ENCODE results near the gene RHEBL1. TPM values are rescaled to one million over a fixed set of nuclear protein-coding genes. Genes with fewer than 3 reads are reported as not detected.

RHEBL1 gene
- total and polyA plus RNA-seq, 3 donors from 2014 or later = 1.5 to 5.9 (median 1.7) TPM

GRCh38 chr12:49032679-49033447 lies 36.9 kb downstream of the RHEBL1 start:
- Histone ChIP-seq H3K27me3 (no peaks in the 10 kb centered on the region), H3K4me3 (no peak overlapping the region), H3K36me3 (ENCODE audit: low read depth, missing control alignments) (no peaks in the 10 kb centered on the region), H3K9me3 (no peaks in the 10 kb centered on the region), H3K4me1 (no peaks in the 10 kb centered on the region), H3K27ac (no peak overlapping the region)
- TF ChIP-seq CTCF (IDR thresholded peaks at IDR 0.05) (no peak), POLR2A (IDR thresholded peaks at IDR 0.05) (no peak)
- intact Hi-C loops (cut with DNase I; ENCODE audit: low total_unique reads) = no loop called here
- no peak for DNase-seq
- WGBS, 2 donors = 80 to 93% methylated on average over 1 to 3 of the region's 3 CpGs

- 70 to 74% methylated on average over 3 to 4 of the region's 4 CpGs for WGBS, 2 donors
- no peak for DNase-seq
- Histone ChIP-seq H3K27ac (no peak overlapping the region), H3K4me3 (no peak overlapping the region), H3K9me3 (no peaks in the 10 kb centered on the region), H3K36me3 (ENCODE audit: low read depth, missing control alignments) (no peaks in the 10 kb centered on the region), H3K4me1 (no peaks in the 10 kb centered on the region), H3K27me3 (no peaks in the 10 kb centered on the region)
- intact Hi-C loops (cut with DNase I; ENCODE audit: low total_unique reads) = no loop called here
- TF ChIP-seq CTCF (IDR thresholded peaks at IDR 0.05) (no peak), POLR2A (IDR thresholded peaks at IDR 0.05) (no peak)
Measured at GRCh38 chr12:49032276-49032675, 37.5 kb downstream of the RHEBL1 start.

- intact Hi-C loops (cut with DNase I; ENCODE audit: low total_unique reads) = no loop called here
- H3K4me1 ChIP-seq = no peaks in the 10 kb centered on the region
- no peaks in the 10 kb centered on the region for H3K36me3 ChIP-seq (ENCODE audit: low read depth, missing control alignments)
- H3K27ac ChIP-seq = no peak overlapping the region
- DNase-seq = no peak
- no peak overlapping the region for H3K4me3 ChIP-seq
- H3K9me3 ChIP-seq = no peaks in the 10 kb centered on the region
- no peaks in the 10 kb centered on the region for H3K27me3 ChIP-seq
- no peak for TF ChIP-seq CTCF (IDR thresholded peaks at IDR 0.05)
- no peak for TF ChIP-seq POLR2A (IDR thresholded peaks at IDR 0.05)
- 94% methylated on average over 6 of the region's 8 CpGs; no CpG with 5 or more reads in 1 of the 2 donors for WGBS, 2 donors
Measured at GRCh38 chr12:49031573-49032161, 38.1 kb downstream of the RHEBL1 start.

GRCh38 chr12:49030714-49031572 lies 38.8 kb downstream of the RHEBL1 start:
- Histone ChIP-seq H3K36me3 (ENCODE audit: low read depth, missing control alignments) (no peaks in the 10 kb centered on the region), H3K27me3 (no peaks in the 10 kb centered on the region), H3K9me3 (no peaks in the 10 kb centered on the region), H3K4me3 (no peak overlapping the region), H3K27ac (no peak overlapping the region), H3K4me1 (no peaks in the 10 kb centered on the region)
- TF ChIP-seq POLR2A (IDR thresholded peaks at IDR 0.05) = no peak
- TF ChIP-seq CTCF (IDR thresholded peaks at IDR 0.05) = no peak
- intact Hi-C loops (cut with DNase I; ENCODE audit: low total_unique reads) = no loop called here
- WGBS, 2 donors = 95% methylated on average over 18 to 19 of the region's 19 CpGs
- DNase-seq = no peak

Measured in testis (tissue), 3 donors.